Mesenchymal stem cell (in vitro differentiated cells and primary cell): Measurements from ENCODE around the gene UTP14A.

Experiments used
- DNase-seq: peaks from one replicate; pipeline ENCODE4 v3.0.0-alpha.2; 2013
- H2AFZ ChIP-seq: one replicate; pipeline ENCODE4 v1.6.1; 2013; ENCODE audit warnings: low read depth, mild to moderate bottlenecking, control low read depth, inconsistent platforms, low read length, moderate library complexity
- H2AK5ac ChIP-seq: 2 replicates; pipeline ENCODE4 v1.6.1; 2013; ENCODE audit warnings: low read length, moderate library complexity, mild to moderate bottlenecking, inconsistent platforms; ENCODE audit not compliant: severe bottlenecking
- H2BK120ac ChIP-seq: one replicate; pipeline ENCODE4 v1.6.1; 2013; ENCODE audit warnings: low read depth, mild to moderate bottlenecking, inconsistent platforms, low read length, moderate library complexity
- H2BK12ac ChIP-seq, 2 experiments: one replicate each; pipeline ENCODE4 v1.6.1; 2013; ENCODE audit warnings: inconsistent platforms in 2 of 2, low read length in 2 of 2, mild to moderate bottlenecking in 2 of 2, moderate library complexity in 2 of 2, control low read depth in 1 of 2
- H2BK15ac ChIP-seq: one replicate; pipeline ENCODE4 v1.6.1; 2013; ENCODE audit warnings: mild to moderate bottlenecking, low read depth, inconsistent platforms; ENCODE audit not compliant: poor library complexity, severe bottlenecking
- H2BK5ac ChIP-seq: 2 replicates; pipeline ENCODE4 v1.6.1; 2013; ENCODE audit warnings: low read depth, mild to moderate bottlenecking, low read length, control low read depth, inconsistent platforms; ENCODE audit not compliant: poor library complexity, severe bottlenecking
- H3K14ac ChIP-seq, 2 experiments: one replicate each; pipeline ENCODE4 v1.6.1; 2013; ENCODE audit warnings: inconsistent platforms in 2 of 2, low read length in 2 of 2, control low read depth in 1 of 2, mild to moderate bottlenecking in 1 of 2, moderate library complexity in 1 of 2
- H3K18ac ChIP-seq, 2 experiments: one replicate each; pipeline ENCODE4 v1.6.1; 2013; ENCODE audit warnings: inconsistent platforms in 2 of 2, low read length in 2 of 2, control low read depth in 1 of 2, low read depth in 1 of 2, mild to moderate bottlenecking in 1 of 2
- H3K23ac ChIP-seq, 2 experiments: one replicate each; pipeline ENCODE4 v1.6.1; 2013; ENCODE audit warnings: inconsistent platforms in 2 of 2, low read length in 2 of 2, mild to moderate bottlenecking in 2 of 2, moderate library complexity in 2 of 2, control low read depth in 1 of 2
- H3K27ac ChIP-seq: 2 replicates; pipeline ENCODE4 v1.5.1; 2013; ENCODE audit warnings: mild to moderate bottlenecking, moderate library complexity, low read length, control low read depth, inconsistent platforms; ENCODE audit not compliant: poor library complexity, severe bottlenecking
- H3K27me3 ChIP-seq, 2 experiments: 2 replicates each; pipeline versions ENCODE4 v1.6.1 to v1.7.0; 2013; ENCODE audit warnings: low read length in 2 of 2, mild to moderate bottlenecking in 2 of 2, moderate library complexity in 2 of 2, control low read depth in 1 of 2, inconsistent platforms in 1 of 2; ENCODE audit not compliant: control insufficient read depth in 1 of 2, insufficient read depth in 1 of 2
- H3K36me3 ChIP-seq, 2 experiments: 2 replicates each; pipeline versions ENCODE4 v1.6.1 to v1.7.0; 2013; ENCODE audit warnings: low read length in 2 of 2, control low read depth in 1 of 2, inconsistent platforms in 1 of 2, low read depth in 1 of 2, mild to moderate bottlenecking in 1 of 2; ENCODE audit not compliant: insufficient read depth in 2 of 2, control insufficient read depth in 1 of 2
- H3K4ac ChIP-seq, 2 experiments: one replicate each; pipeline ENCODE4 v1.6.1; 2013; ENCODE audit warnings: inconsistent platforms in 2 of 2, low read length in 2 of 2, mild to moderate bottlenecking in 2 of 2, moderate library complexity in 2 of 2, control low read depth in 1 of 2, low read depth in 1 of 2
- H3K4me1 ChIP-seq: 2 replicates; pipeline ENCODE4 v1.6.1; 2013; ENCODE audit warnings: low read depth, low read length, control low read depth; ENCODE audit not compliant: control insufficient read depth, insufficient read depth
- H3K4me2 ChIP-seq: 2 replicates; pipeline ENCODE4 v1.6.1; 2013; ENCODE audit warnings: low read length, mild to moderate bottlenecking, inconsistent platforms; ENCODE audit not compliant: poor library complexity, severe bottlenecking
- H3K4me3 ChIP-seq, 2 experiments: 2 replicates each; pipeline versions ENCODE4 v1.5.1 to v1.7.0; 2013; ENCODE audit warnings: low read length in 2 of 2, mild to moderate bottlenecking in 2 of 2, control low read depth in 1 of 2, low read depth in 1 of 2; ENCODE audit not compliant: insufficient read depth in 1 of 2
- H3K79me1 ChIP-seq: replicated peaks from 2 replicates; pipeline ENCODE4 v1.6.1; 2013; ENCODE audit warnings: mild to moderate bottlenecking, control low read depth, low read length, inconsistent platforms; ENCODE audit not compliant: poor library complexity, severe bottlenecking
- H3K9ac ChIP-seq: 2 replicates; pipeline ENCODE4 v1.7.0; 2013; ENCODE audit warnings: mild to moderate bottlenecking, low read length, moderate library complexity
- H3K9me3 ChIP-seq: 2 replicates; pipeline ENCODE4 v1.7.0; 2013; ENCODE audit warnings: mild to moderate bottlenecking, low read length; ENCODE audit not compliant: control insufficient read depth
- H4K8ac ChIP-seq: one replicate; pipeline ENCODE4 v1.6.1; 2013; ENCODE audit warnings: inconsistent platforms, mild to moderate bottlenecking, low read length, moderate library complexity
- H4K91ac ChIP-seq: one replicate; pipeline ENCODE4 v1.6.1; 2013; ENCODE audit warnings: mild to moderate bottlenecking, low read length, inconsistent platforms
- WGBS: methylation state at CpG from one replicate; pipeline ENCODE4 v1.1.7; 2013; ENCODE audit warnings: mixed read lengths; 5-methylcytosine and 5-hydroxymethylcytosine counted together

UTP14A gene

DNA sequence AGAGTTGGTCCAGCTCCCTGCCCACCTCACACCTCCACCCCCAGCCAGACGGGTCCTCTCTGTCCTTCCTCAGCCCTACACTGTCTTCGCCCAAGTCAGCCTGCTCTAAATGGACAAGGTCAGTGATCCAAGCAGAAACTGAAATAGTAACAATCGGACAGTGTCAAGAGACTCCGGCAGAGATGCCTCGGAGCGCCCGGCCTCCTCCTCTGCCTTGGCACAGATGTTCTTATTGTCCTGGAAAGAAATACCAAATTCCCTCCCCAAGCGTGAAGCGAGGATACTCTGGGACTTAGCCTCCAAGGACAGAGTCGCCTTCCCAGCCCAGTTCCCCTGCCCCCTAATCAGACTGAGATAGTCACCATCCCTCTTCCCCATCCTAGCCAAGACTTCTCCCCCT, 28.5 kb downstream of the UTP14A start:
- no peak overlapping the region for H2BK5ac ChIP-seq
- H3K14ac ChIP-seq, result no peak overlapping the region
- no peaks in the 10 kb centered on the region for H3K9me3 ChIP-seq
- H2BK12ac ChIP-seq, result no peak overlapping the region
- H3K9ac ChIP-seq, result no peak overlapping the region
- H2BK15ac ChIP-seq, result no peak overlapping the region
- H3K27ac ChIP-seq, result no peak overlapping the region
- WGBS, result 20% methylated on average over 10 of the region's 10 CpGs
- no peak overlapping the region for H3K23ac ChIP-seq
- H3K79me1 ChIP-seq, result no peaks in the 10 kb centered on the region
- no peak for DNase-seq
- no peak overlapping the region for H2BK120ac ChIP-seq
- H4K8ac ChIP-seq, result no peak overlapping the region
- no peak overlapping the region for H3K18ac ChIP-seq
- peaks cover under 1 to 4% of the 10 kb centered on the region in 2 experiments for H3K36me3 ChIP-seq
- H3K4me1 ChIP-seq, result peaks cover 3% of the 10 kb centered on the region
- peaks cover 43 to 50% of the 10 kb centered on the region in 2 experiments for H3K27me3 ChIP-seq
- H3K4me2 ChIP-seq, result no peak overlapping the region
- H3K4ac ChIP-seq, result no peak overlapping the region
- H4K91ac ChIP-seq, result no peak overlapping the region
- H3K4me3 ChIP-seq, result no peak overlapping the region
- H2AK5ac ChIP-seq, result no peak overlapping the region
- no peak overlapping the region for H2AFZ ChIP-seq

DNA sequence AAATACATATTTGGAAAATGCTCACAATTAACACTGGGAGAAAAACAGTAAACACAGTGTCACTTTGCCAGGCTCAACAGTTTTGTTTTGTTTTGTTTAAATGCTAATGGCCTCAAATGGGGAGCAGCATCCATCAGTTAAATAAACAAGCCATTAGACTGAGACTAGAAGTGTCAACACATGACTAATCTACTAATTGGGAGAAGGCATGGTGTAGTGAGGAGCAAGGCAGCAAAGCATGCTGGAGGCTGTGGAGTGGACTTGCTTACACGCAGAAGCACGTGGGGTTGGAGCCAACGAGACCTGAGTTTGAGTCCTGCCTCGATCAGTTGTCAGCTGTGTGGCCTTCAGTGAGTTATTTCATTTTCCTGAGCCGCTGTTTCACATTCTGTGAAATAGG, 29.0 kb downstream of the UTP14A start:
- H3K4me3 ChIP-seq, result no peak overlapping the region
- WGBS, result 44% methylated on average over 5 of the region's 5 CpGs
- H4K91ac ChIP-seq, result no peak overlapping the region
- peaks cover 47 to 54% of the 10 kb centered on the region in 2 experiments for H3K27me3 ChIP-seq
- DNase-seq, result no peak
- H3K4ac ChIP-seq, result no peak overlapping the region
- no peaks in the 10 kb centered on the region for H3K9me3 ChIP-seq
- no peak overlapping the region for H3K14ac ChIP-seq
- peaks cover 3% of the 10 kb centered on the region for H3K4me1 ChIP-seq
- H3K9ac ChIP-seq, result no peak overlapping the region
- H2BK12ac ChIP-seq, result no peak overlapping the region
- no peaks in the 10 kb centered on the region for H3K79me1 ChIP-seq
- no peaks in the 10 kb centered on the region for H3K36me3 ChIP-seq
- H2BK5ac ChIP-seq, result no peak overlapping the region
- no peak overlapping the region for H4K8ac ChIP-seq
- H2AK5ac ChIP-seq, result no peak overlapping the region
- H2AFZ ChIP-seq, result no peak overlapping the region
- no peak overlapping the region for H3K18ac ChIP-seq
- no peak overlapping the region for H2BK120ac ChIP-seq
- no peak overlapping the region for H3K27ac ChIP-seq
- H3K23ac ChIP-seq, result no peak overlapping the region
- no peak overlapping the region for H3K4me2 ChIP-seq
- H2BK15ac ChIP-seq, result no peak overlapping the region

DNA sequence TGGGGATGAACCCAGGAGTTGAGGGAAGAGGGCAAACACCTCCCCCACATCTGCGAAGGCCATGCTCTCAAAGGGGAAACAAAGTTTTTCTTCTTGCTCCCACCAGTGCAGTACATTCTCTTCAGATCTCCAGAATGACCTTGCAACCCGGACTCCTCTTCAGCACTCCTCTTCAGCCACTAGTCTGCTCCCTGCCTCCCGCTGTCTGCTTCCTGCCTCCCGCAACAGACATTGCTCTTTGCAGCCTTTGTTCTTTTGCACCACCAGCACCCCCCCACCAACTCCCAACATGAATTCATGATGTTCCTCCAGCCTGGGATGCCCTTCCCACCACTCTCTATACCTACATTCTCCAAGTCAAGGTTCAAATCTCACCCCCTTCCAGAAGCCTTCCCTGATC, 32.1 kb downstream of the UTP14A start:
- Histone ChIP-seq H3K4me1 (peaks cover under 1% of the 10 kb centered on the region), H3K79me1 (no peaks in the 10 kb centered on the region), H3K9me3 (no peaks in the 10 kb centered on the region), H3K14ac (no peak overlapping the region), H3K9ac (no peak overlapping the region), H2BK15ac (no peak overlapping the region), H2BK12ac (no peak overlapping the region), H4K91ac (no peak overlapping the region), H2AK5ac (no peak overlapping the region), H3K4ac (no peak overlapping the region), H3K4me3 (no peak overlapping the region), H2BK5ac (no peak overlapping the region), H3K23ac (no peak overlapping the region), H4K8ac (no peak overlapping the region), H3K36me3 (no peaks in the 10 kb centered on the region), H3K27me3 (peaks cover 54 to 62% of the 10 kb centered on the region in 2 experiments), H3K27ac (no peak overlapping the region), H3K18ac (no peak overlapping the region), H3K4me2 (no peak overlapping the region), H2AFZ (no peak overlapping the region), H2BK120ac (no peak overlapping the region)
- DNase-seq, result no peak
- WGBS, result 8% methylated on average over 4 of the region's 4 CpGs

- H3K4me2 ChIP-seq, result no peak overlapping the region
- no peak overlapping the region for H3K18ac ChIP-seq
- H4K91ac ChIP-seq, result no peak overlapping the region
- H3K14ac ChIP-seq, result no peak overlapping the region
- no peak overlapping the region for H2AFZ ChIP-seq
- no peak overlapping the region for H2BK15ac ChIP-seq
- no peak overlapping the region for H2BK120ac ChIP-seq
- H3K23ac ChIP-seq, result no peak overlapping the region
- no peak overlapping the region for H3K4ac ChIP-seq
- no peak overlapping the region for H2BK5ac ChIP-seq
- DNase-seq, result no peak
- no peak overlapping the region for H2AK5ac ChIP-seq
- H3K4me3 ChIP-seq, result no peak overlapping the region
- H3K4me1 ChIP-seq, result no peaks in the 10 kb centered on the region
- H3K79me1 ChIP-seq, result no peaks in the 10 kb centered on the region
- peaks cover 43 to 52% of the 10 kb centered on the region in 2 experiments for H3K27me3 ChIP-seq
- no peak overlapping the region for H3K27ac ChIP-seq
- H3K36me3 ChIP-seq, result no peaks in the 10 kb centered on the region
- no peaks in the 10 kb centered on the region for H3K9me3 ChIP-seq
- no peak overlapping the region for H3K9ac ChIP-seq
- WGBS, result 10% methylated on average over 7 of the region's 8 CpGs
- no peak overlapping the region for H4K8ac ChIP-seq
- H2BK12ac ChIP-seq, result no peak overlapping the region
Measured at GRCh38 chrX:129939986-129940385, 34.0 kb downstream of the UTP14A start.
